HG03442 (cell line): ENCODE measurements around the gene PSAP.

Source experiments
- ATAC-seq: cut with Tn5 transposase; IDR thresholded peaks from one replicate; pipeline ENCODE4 v1.9.1; 2021; ENCODE audit warnings: mild to moderate bottlenecking, moderate library complexity; ENCODE audit not compliant: unreplicated experiment

Gene PSAP

GRCh38 chr10:71810048-71810750, 40.9 kb downstream of the PSAP start:
- no peak for ATAC-seq

GRCh38 chr10:71809628-71810027, 41.4 kb downstream of the PSAP start:
- ATAC-seq, result no peak

- ATAC-seq, result no peak
Measured at GRCh38 chr10:71807557-71808510, 43.2 kb downstream of the PSAP start.

GRCh38 chr10:71806704-71807556, 44.1 kb downstream of the PSAP start:
- ATAC-seq, result no peak

GRCh38 chr10:71805776-71806703, 45.0 kb downstream of the PSAP start:
- no peak for ATAC-seq

GRCh38 chr10:71804077-71804476, 47.0 kb downstream of the PSAP start:
- ATAC-seq, result no peak

GRCh38 chr10:71802715-71803488, 48.1 kb downstream of the PSAP start:
- no peak for ATAC-seq

- ATAC-seq, result no peak
Measured at GRCh38 chr10:71802235-71802634, 48.8 kb downstream of the PSAP start.

- peak; percentile 72 for ATAC-seq
Measured at GRCh38 chr10:71801361-71801760, 49.7 kb downstream of the PSAP start.

GRCh38 chr10:71799608-71800453, 51.2 kb downstream of the PSAP start:
- no peak for ATAC-seq

- no peak for ATAC-seq
Measured at GRCh38 chr10:71799112-71799511, 51.9 kb downstream of the PSAP start.

- ATAC-seq, result no peak
Measured at GRCh38 chr10:71798308-71798624, 52.8 kb downstream of the PSAP start.

- ATAC-seq, result no peak
Measured at GRCh38 chr10:71797533-71798307, 53.3 kb downstream of the PSAP start.

GRCh38 chr10:71796749-71797405, 54.2 kb downstream of the PSAP start:
- no peak for ATAC-seq

GRCh38 chr10:71795248-71795647, 55.8 kb downstream of the PSAP start:
- ATAC-seq, result no peak

GRCh38 chr10:71790749-71791440, 60.2 kb downstream of the PSAP start:
- no peak for ATAC-seq

GRCh38 chr10:71789871-71790270, 61.2 kb downstream of the PSAP start:
- no peak for ATAC-seq
